Measurements from ENCODE around the gene DSCAM.

DSCAM gene

DNA sequence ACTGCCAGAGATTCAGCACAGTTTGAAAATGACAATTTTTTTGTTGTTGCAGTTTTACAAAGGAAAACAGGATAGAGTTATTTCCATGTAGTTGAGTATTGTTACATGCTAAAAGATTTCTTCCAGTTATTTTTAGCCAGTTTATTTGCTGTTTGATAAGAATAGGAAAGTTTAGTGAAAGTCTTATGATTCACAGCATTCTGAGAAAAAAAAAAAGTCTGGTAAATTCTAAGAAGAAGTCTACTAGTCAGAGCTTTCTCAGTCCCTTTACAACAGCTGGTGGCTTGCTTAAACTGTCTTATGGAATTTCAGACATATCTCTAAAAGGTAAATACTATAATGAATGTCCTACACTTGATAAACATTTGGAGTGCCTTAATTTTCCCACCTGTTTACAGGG, 341.7 kb downstream of the DSCAM start:
- H3K36me3 ChIP-seq (ENCODE audit: insufficient read depth, low read length) = no peaks in the 10 kb centered on the region
- H3K4me1 ChIP-seq (ENCODE audit: insufficient read depth, low read length, severe bottlenecking) = no peaks in the 10 kb centered on the region
- no peak overlapping the region for H3K27ac ChIP-seq (ENCODE audit: low read depth, low read length, poor library complexity, severe bottlenecking)
- TF ChIP-seq CTCF (IDR thresholded peaks at IDR 0.05; ENCODE audit: low read length) = no peak
- no peak for TF ChIP-seq EZH2 (IDR thresholded peaks at IDR 0.05; ENCODE audit: borderline replicate concordance, low read length)
- H3K79me2 ChIP-seq (ENCODE audit: insufficient read depth, low read length) = no peaks in the 10 kb centered on the region
- H4K20me1 ChIP-seq (ENCODE audit: insufficient read depth, low read length) = no peaks in the 10 kb centered on the region
- H3F3A ChIP-seq (ENCODE audit: insufficient read depth, low read length) = no peaks in the 10 kb centered on the region
- H3K9me2 ChIP-seq (ENCODE audit: low read depth, low read length) = no peaks in the 10 kb centered on the region
- H3K27me3 ChIP-seq (ENCODE audit: insufficient read depth, low read length) = no peaks in the 10 kb centered on the region
- no peak overlapping the region for H3K4me2 ChIP-seq (ENCODE audit: low read length)
- H3K4me3 ChIP-seq (ENCODE audit: low read depth, low read length, poor library complexity, severe bottlenecking) = no peak overlapping the region
- H3K9me3 ChIP-seq (ENCODE audit: low read length) = no peaks in the 10 kb centered on the region
- no peak overlapping the region for H3K9ac ChIP-seq (ENCODE audit: low read length)
- no peak overlapping the region for H2AFZ ChIP-seq (ENCODE audit: low read length)

DNA sequence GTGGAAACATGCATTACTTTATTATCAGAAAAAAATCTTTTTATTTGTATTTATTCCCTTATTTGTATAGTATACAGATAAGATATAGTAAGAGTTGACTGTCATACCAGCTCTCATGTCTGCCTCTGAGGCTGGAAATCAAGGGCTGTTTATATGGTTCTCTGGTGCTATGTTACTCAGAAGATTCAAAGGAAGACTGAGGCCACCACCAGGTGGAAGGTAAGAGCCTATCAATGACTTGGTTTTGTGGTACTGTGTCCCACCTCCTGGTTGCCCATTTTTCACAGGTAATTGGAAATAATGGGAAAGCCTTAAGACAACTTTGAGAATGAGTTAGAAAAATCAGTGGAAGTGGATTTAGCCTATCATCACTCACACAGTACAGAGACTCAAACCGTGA, 342.1 kb downstream of the DSCAM start:
- Histone ChIP-seq H3K9ac (ENCODE audit: low read length) (no peak overlapping the region), H3K4me3 (ENCODE audit: low read depth, low read length, poor library complexity, severe bottlenecking) (no peak overlapping the region), H3K9me2 (ENCODE audit: low read depth, low read length) (no peaks in the 10 kb centered on the region), H3K4me2 (ENCODE audit: low read length) (no peak overlapping the region), H3K79me2 (ENCODE audit: insufficient read depth, low read length) (no peaks in the 10 kb centered on the region), H3K4me1 (ENCODE audit: insufficient read depth, low read length, severe bottlenecking) (no peaks in the 10 kb centered on the region), H3K27me3 (ENCODE audit: insufficient read depth, low read length) (no peaks in the 10 kb centered on the region), H3F3A (ENCODE audit: insufficient read depth, low read length) (no peaks in the 10 kb centered on the region), H4K20me1 (ENCODE audit: insufficient read depth, low read length) (no peaks in the 10 kb centered on the region), H3K36me3 (ENCODE audit: insufficient read depth, low read length) (no peaks in the 10 kb centered on the region), H3K9me3 (ENCODE audit: low read length) (no peaks in the 10 kb centered on the region), H3K27ac (ENCODE audit: low read depth, low read length, poor library complexity, severe bottlenecking) (no peak overlapping the region), H2AFZ (ENCODE audit: low read length) (no peak overlapping the region)
- no peak for TF ChIP-seq CTCF (IDR thresholded peaks at IDR 0.05; ENCODE audit: low read length)
- no peak for TF ChIP-seq EZH2 (IDR thresholded peaks at IDR 0.05; ENCODE audit: borderline replicate concordance, low read length)

GRCh38 chr21:40496116-40496515, 350.8 kb downstream of the DSCAM start:
- H3K4me1 ChIP-seq (ENCODE audit: insufficient read depth, low read length, severe bottlenecking) = no peaks in the 10 kb centered on the region
- H3F3A ChIP-seq (ENCODE audit: insufficient read depth, low read length) = no peaks in the 10 kb centered on the region
- no peak overlapping the region for H3K27ac ChIP-seq (ENCODE audit: low read depth, low read length, poor library complexity, severe bottlenecking)
- no peaks in the 10 kb centered on the region for H4K20me1 ChIP-seq (ENCODE audit: insufficient read depth, low read length)
- H3K4me3 ChIP-seq (ENCODE audit: low read depth, low read length, poor library complexity, severe bottlenecking) = no peak overlapping the region
- TF ChIP-seq CTCF (IDR thresholded peaks at IDR 0.05; ENCODE audit: low read length) = no peak
- no peak for TF ChIP-seq EZH2 (IDR thresholded peaks at IDR 0.05; ENCODE audit: borderline replicate concordance, low read length)
- no peaks in the 10 kb centered on the region for H3K27me3 ChIP-seq (ENCODE audit: insufficient read depth, low read length)
- no peaks in the 10 kb centered on the region for H3K36me3 ChIP-seq (ENCODE audit: insufficient read depth, low read length)
- H3K9ac ChIP-seq (ENCODE audit: low read length) = no peak overlapping the region
- H3K9me3 ChIP-seq (ENCODE audit: low read length) = no peaks in the 10 kb centered on the region
- H2AFZ ChIP-seq (ENCODE audit: low read length) = no peak overlapping the region
- H3K9me2 ChIP-seq (ENCODE audit: low read depth, low read length) = no peaks in the 10 kb centered on the region
- no peak overlapping the region for H3K4me2 ChIP-seq (ENCODE audit: low read length)
- no peaks in the 10 kb centered on the region for H3K79me2 ChIP-seq (ENCODE audit: insufficient read depth, low read length)

All from OCI-LY1 (cell line).